Nephron (organoid): ENCODE data around the gene CDYL2.
"Not testable (repeated sequence)": the region's sequence is repeated elsewhere in the genome, so short reads cannot be mapped to it uniquely, and the experiment has no call there.

Source experiments
- H3K27ac Mint-ChIP-seq, 3 experiments: 2 replicates each; pipeline ENCODE4 v1.8.0; 2020; ENCODE audit warnings: mixed read lengths in 3 of 3, mild to moderate bottlenecking in 2 of 3, moderate library complexity in 1 of 3
- H3K27me3 Mint-ChIP-seq: 2 replicates; pipeline ENCODE4 v1.8.0; 2021; ENCODE audit warnings: low read depth, mild to moderate bottlenecking, moderate library complexity, mixed read lengths
- H3K36me3 Mint-ChIP-seq: 2 replicates; pipeline ENCODE4 v1.8.0; 2020; ENCODE audit warnings: low read depth, mixed read lengths
- H3K4me1 Mint-ChIP-seq: 2 replicates; pipeline ENCODE4 v1.8.0; 2020; ENCODE audit warnings: mixed read lengths
- H3K4me3 Mint-ChIP-seq, 3 experiments: 2 replicates each; pipeline ENCODE4 v1.8.0; 2020; ENCODE audit warnings: mild to moderate bottlenecking in 3 of 3, mixed read lengths in 3 of 3, moderate library complexity in 2 of 3
- H3K9me3 Mint-ChIP-seq: 2 replicates; pipeline ENCODE4 v1.8.0; 2020; ENCODE audit warnings: mixed read lengths
- CTCF ChIP-seq, 3 experiments: fragments of 200-600 bp; sonication (generic); IDR thresholded peaks; one replicate each; pipeline ENCODE4 v1.5.0; 2021; ENCODE audit warnings: antibody characterized with exemption in 3 of 3; ENCODE audit not compliant: unreplicated experiment in 3 of 3

Gene CDYL2

DNA sequence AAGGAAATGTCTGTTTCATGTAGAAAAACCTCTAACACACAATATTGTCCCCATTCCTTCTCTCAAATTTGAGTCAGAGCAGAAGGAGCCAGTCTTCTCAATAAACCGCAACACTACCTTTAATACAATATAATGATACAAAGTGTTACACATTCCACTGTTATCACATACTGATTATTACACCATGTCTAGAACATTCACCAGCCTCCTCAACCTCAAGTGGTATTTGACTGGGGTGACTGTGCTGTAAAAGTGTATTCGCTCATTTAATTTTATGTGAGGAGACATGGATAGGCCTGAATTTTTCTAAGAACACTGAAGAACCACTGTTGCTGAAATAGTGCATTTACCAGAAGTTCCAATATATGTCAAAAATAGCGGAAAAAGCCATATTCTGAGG, 10.3 kb downstream of the CDYL2 start:
- H3K9me3 Mint-ChIP-seq: peaks cover 24% of the 10 kb centered on the region
- H3K36me3 Mint-ChIP-seq: no peaks in the 10 kb centered on the region
- no peak overlapping the region for H3K27ac Mint-ChIP-seq
- no peaks in the 10 kb centered on the region for H3K4me1 Mint-ChIP-seq
- no peak for TF ChIP-seq CTCF (IDR thresholded peaks at IDR 0.05; ENCODE audit: unreplicated experiment in 3 of 3)
- peaks cover 6% of the 10 kb centered on the region for H3K27me3 Mint-ChIP-seq
- no peak overlapping the region for H3K4me3 Mint-ChIP-seq

DNA sequence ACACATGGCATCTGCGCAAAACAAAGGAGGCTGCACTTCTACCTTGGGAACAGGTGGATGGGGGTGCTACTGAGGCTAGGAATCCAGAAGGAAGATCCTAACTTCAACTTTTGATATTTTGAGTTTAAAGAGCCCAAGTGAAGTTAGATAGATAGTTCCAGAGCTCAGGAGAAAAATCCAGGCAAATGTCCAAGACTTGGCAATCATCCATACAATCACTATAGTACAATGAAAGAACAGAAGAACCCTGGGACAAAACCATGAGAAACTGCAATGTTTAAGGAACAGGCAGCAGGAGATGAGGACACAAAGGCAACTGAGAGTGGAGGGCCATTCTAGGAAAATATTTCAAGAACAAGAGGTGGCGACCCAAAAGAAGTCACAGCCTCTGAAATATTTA, 12.4 kb downstream of the CDYL2 start:
- Mint-ChIP-seq H3K4me3 (no peak overlapping the region), H3K27ac (no peak overlapping the region), H3K4me1 (no peaks in the 10 kb centered on the region), H3K27me3 (peaks cover 4% of the 10 kb centered on the region), H3K36me3 (no peaks in the 10 kb centered on the region), H3K9me3 (peaks cover 21% of the 10 kb centered on the region)
- no peak for TF ChIP-seq CTCF (IDR thresholded peaks at IDR 0.05; ENCODE audit: unreplicated experiment in 3 of 3)

DNA sequence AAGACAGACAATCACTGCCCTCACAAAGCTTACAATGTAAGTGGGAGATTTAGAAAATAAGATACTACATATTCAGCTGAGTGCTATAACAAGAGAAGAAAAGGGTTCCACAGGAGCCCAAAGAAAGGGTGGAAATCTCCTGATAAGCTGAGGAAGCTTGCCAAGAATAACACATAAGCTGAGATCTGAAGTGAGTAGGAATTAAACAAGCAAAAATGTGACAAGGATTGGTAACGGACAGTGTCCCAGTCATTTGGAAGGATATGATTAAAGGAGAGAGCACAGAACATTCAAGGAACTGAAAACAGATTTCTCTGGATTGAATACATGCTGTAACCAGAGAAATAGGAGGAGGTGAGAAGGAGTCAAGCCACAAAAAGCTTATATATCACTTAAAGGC, 13.0 kb downstream of the CDYL2 start:
- H3K27me3 Mint-ChIP-seq: no peaks in the 10 kb centered on the region
- H3K4me3 Mint-ChIP-seq: no peak overlapping the region
- peaks cover 21% of the 10 kb centered on the region for H3K9me3 Mint-ChIP-seq

GRCh38 chr16:80790751-80791150, 13.6 kb downstream of the CDYL2 start:
- Mint-ChIP-seq H3K36me3 (peaks cover 1% of the 10 kb centered on the region), H3K27me3 (no peaks in the 10 kb centered on the region), H3K27ac (no peak overlapping the region), H3K4me3 (no peak overlapping the region), H3K4me1 (no peaks in the 10 kb centered on the region), H3K9me3 (peaks cover 25% of the 10 kb centered on the region)
- no peak for TF ChIP-seq CTCF (IDR thresholded peaks at IDR 0.05; ENCODE audit: unreplicated experiment in 3 of 3)

More for the DNA sequence above, 13.0 kb downstream of the CDYL2 start:
- Mint-ChIP-seq H3K4me1 (no peaks in the 10 kb centered on the region), H3K36me3 (no peaks in the 10 kb centered on the region), H3K27ac (no peak overlapping the region)
- TF ChIP-seq CTCF (IDR thresholded peaks at IDR 0.05; ENCODE audit: unreplicated experiment in 3 of 3): no peak

GRCh38 chr16:80788027-80788426, 16.4 kb downstream of the CDYL2 start:
- no peak overlapping the region for H3K27ac Mint-ChIP-seq
- peaks cover 44% of the 10 kb centered on the region for H3K9me3 Mint-ChIP-seq
- no peaks in the 10 kb centered on the region for H3K4me1 Mint-ChIP-seq
- H3K36me3 Mint-ChIP-seq: peaks cover 11% of the 10 kb centered on the region
- no peaks in the 10 kb centered on the region for H3K27me3 Mint-ChIP-seq
- H3K4me3 Mint-ChIP-seq: no peak overlapping the region
- no peak for TF ChIP-seq CTCF (IDR thresholded peaks at IDR 0.05; ENCODE audit: unreplicated experiment in 3 of 3)

- not testable (repeated sequence) for H3K27me3 Mint-ChIP-seq, H3K4me1 Mint-ChIP-seq, H3K27ac Mint-ChIP-seq, H3K4me3 Mint-ChIP-seq
- peaks cover 11% of the 10 kb centered on the region for H3K36me3 Mint-ChIP-seq
- peaks cover 46% of the 10 kb centered on the region for H3K9me3 Mint-ChIP-seq
Observed at GRCh38 chr16:80786561-80786960, 17.8 kb downstream of the CDYL2 start.
